NCI-H524 treated with DMSO at 0.1 percent for 48 hours (cell line): ENCODE measurements around the gene CAMTA1.

Source experiments
- DNase-seq: peaks from one replicate; lab custom pipeline; 2025; lab: John Stamatoyannopoulos, UW

Gene CAMTA1

DNA sequence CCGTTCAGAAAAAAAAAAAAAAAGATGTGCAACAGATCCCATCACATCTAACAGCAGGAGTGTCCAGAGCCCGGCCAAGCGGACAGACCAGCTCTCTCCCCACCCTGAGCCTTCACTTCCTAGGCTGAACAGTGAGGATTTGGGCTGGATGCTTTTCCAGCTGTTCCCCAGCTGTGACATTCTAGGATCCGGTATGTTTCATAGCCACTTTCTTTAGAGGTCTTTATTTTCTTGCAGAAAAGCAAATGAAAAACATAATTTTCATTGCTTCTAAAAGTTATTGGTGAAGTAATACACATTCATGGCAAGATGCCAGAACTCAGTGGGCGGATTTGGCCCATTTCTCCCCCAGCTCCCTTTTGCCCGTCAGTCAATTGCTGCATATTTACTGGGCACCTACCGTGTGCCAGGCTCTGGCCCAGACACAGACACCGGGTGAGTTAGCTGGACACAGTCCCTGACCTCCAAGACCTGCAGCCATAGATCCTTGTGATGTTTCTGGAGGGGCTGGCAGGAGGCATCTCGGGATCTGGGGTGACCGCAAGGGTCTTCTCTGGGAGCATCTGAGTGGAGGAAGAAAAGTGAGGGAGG lies 772.1 kb downstream of the CAMTA1 start:
- DNase-seq = no peak

DNA sequence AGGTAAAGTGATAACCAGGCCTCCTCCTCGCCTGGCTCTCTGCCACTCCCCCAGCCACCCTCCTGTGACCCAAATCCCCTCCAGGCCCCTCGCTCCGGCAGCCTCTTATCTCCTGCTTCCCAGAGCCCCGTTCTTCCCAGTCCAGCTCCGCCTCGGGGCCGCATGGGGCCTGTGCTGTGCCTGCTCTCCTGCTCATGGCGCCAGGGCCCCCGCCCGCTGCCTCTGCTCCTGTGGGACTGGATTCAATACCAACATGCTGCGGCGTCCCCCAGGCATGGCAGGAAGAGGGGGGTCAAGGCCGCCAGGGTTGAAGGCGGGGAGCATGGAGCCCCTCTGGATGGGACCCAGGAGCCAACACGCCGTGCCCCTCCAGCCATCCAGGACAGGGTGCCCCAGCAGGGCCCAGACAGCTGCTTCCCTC lies 772.8 kb downstream of the CAMTA1 start:
- DNase-seq = no peak

GRCh38 chr1:7558481-7558880 lies 773.2 kb downstream of the CAMTA1 start:
- DNase-seq = no peak

DNA sequence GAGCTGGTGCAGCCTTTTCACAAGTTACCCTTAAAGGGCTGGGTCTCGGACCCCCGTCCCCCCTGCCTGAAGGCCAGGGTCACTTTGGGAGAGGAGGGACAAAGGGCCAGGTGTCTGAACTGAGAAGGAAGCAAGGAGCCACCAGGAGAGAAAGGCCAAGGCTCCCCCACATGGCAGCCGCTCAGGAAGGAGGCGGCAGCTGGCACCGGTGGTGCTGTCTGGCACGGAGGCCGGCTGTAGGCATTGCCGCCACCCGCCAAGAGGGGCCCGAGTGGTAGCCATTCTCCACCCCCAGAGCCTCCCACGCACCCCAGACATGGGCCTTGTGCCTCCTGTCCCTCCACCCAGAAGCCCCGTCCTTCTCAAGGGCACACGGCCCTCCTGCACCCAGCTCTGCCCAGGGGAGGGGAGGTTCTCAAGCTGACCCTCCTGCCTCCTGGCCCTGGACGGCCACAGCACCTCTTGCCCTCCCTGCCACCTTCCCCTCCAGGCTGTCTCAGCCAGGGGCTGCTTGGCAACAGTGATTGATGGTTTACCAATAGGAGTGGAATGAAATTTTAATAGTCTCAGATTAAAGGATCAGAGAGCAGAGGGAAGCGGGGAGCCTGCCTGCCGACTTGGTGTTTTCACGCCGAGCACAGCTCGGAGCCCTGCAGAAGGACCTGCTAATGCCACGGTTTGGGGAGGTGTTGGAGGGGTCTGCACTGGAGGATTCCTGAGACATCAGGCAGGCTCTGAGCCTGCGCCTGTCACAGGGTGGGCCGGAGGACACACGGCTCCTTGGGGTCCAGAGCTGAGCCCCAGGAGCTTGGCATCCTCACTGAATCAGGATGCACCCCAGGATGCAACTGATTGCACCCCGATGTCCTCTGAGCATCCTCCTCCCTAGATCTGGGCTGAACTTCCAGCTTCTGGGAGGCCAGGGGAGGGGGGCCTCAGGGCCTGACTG lies 773.9 kb downstream of the CAMTA1 start:
- DNase-seq = no peak

GRCh38 chr1:7560128-7560527 lies 774.9 kb downstream of the CAMTA1 start:
- no peak for DNase-seq

DNA sequence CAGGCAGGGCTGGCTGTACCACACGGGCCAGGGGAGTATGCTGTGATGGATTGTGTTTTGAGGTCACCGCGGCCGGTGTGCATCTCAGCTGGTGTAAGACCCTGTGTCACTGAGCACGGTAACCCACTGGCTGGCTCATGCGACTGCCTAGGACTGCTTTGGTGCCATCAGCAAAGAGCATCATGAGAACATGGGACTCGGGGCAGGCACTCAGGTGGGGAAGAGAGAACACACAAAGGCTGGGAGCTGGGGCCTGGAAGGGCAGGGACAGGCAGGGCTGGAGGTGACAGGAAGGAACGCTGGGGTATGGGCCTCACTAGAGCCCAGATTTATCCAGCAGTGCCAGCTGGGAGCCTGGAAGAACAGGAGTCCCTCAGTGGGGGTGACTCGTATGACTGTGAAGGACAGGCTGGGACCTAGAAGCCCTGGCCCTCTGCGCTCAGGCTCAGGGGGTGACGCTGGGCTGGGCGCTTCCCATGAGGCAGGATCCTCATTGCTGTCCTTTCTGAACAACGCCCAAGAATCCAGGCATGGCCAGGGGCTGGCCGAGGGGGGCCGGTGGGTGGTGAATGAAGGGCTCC lies 775.4 kb downstream of the CAMTA1 start:
- no peak for DNase-seq

- no peak for DNase-seq
Measured at GRCh38 chr1:7561331-7561921, 776.2 kb downstream of the CAMTA1 start.

DNA sequence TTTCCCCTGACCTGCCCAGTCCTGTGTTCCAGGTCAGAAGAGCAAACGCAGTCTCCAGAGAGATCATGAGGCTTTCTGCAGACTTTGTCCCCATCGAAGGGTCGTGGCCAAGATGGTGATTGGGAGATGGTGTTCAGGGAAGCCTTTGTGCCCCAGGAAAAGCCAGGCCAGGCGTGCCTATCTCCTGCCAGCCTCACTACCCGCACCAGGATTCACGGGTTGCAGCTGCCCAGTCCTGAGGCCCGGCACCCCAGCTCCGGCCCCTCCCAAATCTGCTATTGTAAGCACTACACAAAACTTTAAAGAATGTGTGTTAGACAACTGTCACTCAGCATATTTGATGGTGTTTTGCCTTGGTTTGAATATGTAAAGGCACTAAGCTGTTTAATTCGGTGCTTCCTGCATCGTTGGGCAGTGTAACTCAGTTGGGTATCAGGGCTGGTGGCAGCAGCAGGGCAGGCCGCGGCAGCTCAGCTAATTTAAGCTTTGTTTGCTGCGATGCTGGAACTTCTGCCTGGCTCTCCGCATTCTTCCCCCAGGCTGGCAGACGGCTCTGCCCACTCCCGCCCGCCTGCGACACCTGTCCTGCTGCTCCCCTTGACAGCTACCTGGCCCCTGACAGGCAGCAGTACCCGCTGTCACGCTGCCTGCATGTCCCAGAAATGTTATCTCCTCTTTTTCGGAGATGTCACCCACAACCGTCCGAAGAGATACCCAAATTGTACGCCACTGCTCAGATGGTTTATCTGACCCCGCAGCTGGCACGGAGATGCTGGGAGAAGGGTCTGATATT lies 776.9 kb downstream of the CAMTA1 start:
- DNase-seq = no peak

DNA sequence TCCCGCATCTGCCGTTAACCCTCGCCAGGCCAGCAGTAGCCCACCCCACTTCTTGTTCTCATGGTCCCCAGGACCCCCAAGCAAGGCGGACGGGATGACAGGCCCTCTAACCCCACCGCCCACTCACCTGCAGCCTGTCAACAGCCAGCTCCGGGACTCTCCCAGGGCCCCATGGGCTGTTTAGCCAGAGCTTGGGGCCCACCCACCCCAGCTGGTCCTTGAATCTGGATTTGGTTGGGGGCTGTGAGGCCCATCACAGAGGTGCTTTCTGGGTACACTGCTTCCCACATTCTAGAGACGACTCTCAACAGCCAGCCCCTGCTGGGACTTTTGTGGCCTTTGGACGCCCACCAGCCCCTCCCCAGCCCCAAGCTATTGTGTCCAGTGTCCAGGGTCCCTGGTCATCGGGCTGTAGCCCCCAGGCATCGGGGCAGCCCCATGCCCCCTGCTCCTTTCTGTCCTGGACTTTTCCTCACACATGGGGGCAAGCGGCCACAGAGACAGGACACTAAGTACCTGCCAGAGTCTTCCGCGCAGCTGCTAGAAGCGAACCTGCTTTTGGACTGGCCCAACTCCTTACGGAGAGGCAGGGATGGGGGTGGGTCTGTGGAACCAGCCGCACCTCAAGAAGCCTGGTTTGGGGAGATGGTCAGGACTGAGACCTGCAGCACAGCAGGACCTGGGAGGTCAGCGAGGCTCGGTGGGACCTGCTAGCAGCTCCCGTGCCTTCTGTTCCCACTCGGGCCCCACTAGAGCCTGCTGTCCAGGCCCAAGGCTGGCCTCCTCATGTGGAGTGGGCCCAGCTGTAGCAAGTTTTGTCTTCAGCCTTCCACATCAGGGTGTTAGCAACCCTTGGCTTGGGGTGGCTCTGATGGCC lies 777.7 kb downstream of the CAMTA1 start:
- no peak for DNase-seq

GRCh38 chr1:7564137-7564536 lies 778.9 kb downstream of the CAMTA1 start:
- no peak for DNase-seq

GRCh38 chr1:7565099-7565750 lies 780.0 kb downstream of the CAMTA1 start:
- DNase-seq = no peak

GRCh38 chr1:7566417-7567375 lies 781.4 kb downstream of the CAMTA1 start:
- DNase-seq = no peak

DNA sequence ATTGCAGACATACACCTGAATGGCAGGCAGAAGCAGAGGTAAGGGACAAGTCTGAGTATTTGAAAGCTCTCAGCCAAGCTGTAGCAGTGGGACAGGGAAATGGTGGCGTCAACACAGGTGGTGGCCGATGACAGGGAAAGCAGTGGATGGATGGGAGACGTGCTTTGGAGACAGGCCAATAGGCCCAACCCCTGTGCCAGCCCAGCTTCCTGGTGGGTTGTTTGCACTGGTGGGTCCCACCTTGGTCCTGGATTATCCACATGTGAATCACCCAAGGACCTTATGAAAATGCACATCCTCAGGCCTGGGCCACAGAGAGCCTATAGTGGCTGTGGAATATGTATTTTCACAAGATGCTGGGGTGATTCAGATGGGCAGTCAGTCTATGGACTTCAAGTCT lies 782.1 kb downstream of the CAMTA1 start:
- DNase-seq = no peak

- DNase-seq = no peak
Measured at GRCh38 chr1:7568053-7568452, 782.8 kb downstream of the CAMTA1 start.

GRCh38 chr1:7568901-7569524 lies 783.8 kb downstream of the CAMTA1 start:
- DNase-seq = no peak

DNA sequence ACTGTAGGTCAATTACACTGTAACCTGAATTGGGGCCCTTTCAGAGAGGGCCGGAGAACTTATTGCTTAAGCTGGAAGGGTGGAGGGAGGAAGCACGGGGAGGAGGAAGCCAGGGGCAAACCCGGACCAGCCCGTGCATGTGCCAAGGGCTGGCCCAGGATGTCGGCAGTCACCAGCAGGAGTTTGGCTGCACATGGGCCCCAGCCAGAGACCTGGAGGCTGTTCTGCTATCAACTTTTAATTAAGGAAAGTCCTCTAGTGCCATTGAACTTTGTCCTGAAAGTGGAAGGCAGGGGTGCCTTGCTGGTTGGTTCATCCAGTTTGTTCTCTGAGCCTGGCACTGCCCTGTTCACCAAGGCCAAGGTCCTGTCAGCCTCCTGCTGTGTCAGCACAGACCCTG lies 785.1 kb downstream of the CAMTA1 start:
- DNase-seq = no peak

DNA sequence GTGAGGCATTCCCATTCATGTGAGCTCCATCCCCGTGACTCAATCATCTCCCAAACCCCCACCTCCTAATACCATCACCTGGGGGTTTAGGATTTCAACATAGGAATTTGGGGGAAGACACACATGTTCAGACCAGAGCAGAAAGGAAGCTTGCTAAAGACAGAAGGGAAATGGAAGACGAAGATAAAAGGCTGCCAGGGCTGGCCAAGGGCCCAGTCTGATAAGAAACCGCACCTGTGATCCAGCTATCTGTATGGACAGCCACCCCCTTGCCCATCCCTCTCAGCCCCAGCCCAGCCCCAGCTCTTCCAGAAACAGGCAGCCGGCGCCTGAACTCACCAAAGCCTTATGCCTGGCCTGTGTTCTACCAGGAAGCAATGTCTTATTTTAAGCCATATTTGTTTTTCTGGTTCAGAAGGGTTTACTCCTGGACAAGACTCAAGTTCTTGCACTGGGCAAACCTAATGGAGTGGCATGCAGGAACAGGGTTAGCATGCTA lies 787.4 kb downstream of the CAMTA1 start:
- DNase-seq = no peak

GRCh38 chr1:7573481-7573880 lies 788.2 kb downstream of the CAMTA1 start:
- DNase-seq = no peak
